Neural progenitor cell (in vitro differentiated cells): ENCODE measurements around the gene ACOT7. TPM values are rescaled to one million over a fixed set of nuclear protein-coding genes. Genes with fewer than 3 reads are reported as not detected.

Experiments
- DNase-seq: peaks from one replicate; pipeline ENCODE4 v3.0.0-alpha.2; 2016; ENCODE audit warnings: low spot score
- H2AFZ ChIP-seq: fragments of 200-600 bp; sonication (generic); replicated peaks from 2 replicates; pipeline ENCODE4 v1.6.1; 2016; ENCODE audit warnings: antibody characterized with exemption
- H3F3A ChIP-seq: fragments of 200-600 bp; sonication (generic); 2 replicates; pipeline ENCODE4 v1.6.1; 2016; ENCODE audit warnings: antibody characterized with exemption, low read depth
- H3K27ac ChIP-seq: fragments of 200-600 bp; sonication (generic); 2 replicates; pipeline ENCODE4 v1.5.1; 2016; ENCODE audit warnings: mild to moderate bottlenecking
- H3K27me3 ChIP-seq: fragments of 200-600 bp; sonication (generic); 2 replicates; pipeline ENCODE4 v1.6.1; 2016; ENCODE audit warnings: mild to moderate bottlenecking, moderate library complexity
- H3K36me3 ChIP-seq: fragments of 200-600 bp; sonication (generic); 2 replicates; pipeline ENCODE4 v1.5.1; 2016
- H3K4me1 ChIP-seq: fragments of 200-600 bp; sonication (generic); 2 replicates; pipeline ENCODE4 v1.6.1; 2016; ENCODE audit warnings: mixed run types
- H3K4me2 ChIP-seq: fragments of 200-600 bp; sonication (generic); 2 replicates; pipeline ENCODE4 v1.6.1; 2016
- H3K4me3 ChIP-seq: fragments of 200-600 bp; sonication (generic); 2 replicates; pipeline ENCODE4 v1.5.1; 2016
- H3K79me2 ChIP-seq: fragments of 200-600 bp; sonication (generic); 2 replicates; pipeline ENCODE4 v1.6.1; 2016; ENCODE audit warnings: low read depth
- H3K9ac ChIP-seq: fragments of 200-600 bp; sonication (generic); 2 replicates; pipeline ENCODE4 v1.6.1; 2016
- H3K9me3 ChIP-seq: fragments of 200-600 bp; sonication (generic); 2 replicates; pipeline ENCODE4 v1.5.1; 2016; ENCODE audit warnings: low read depth
- H4K20me1 ChIP-seq: fragments of 200-600 bp; sonication (generic); 2 replicates; pipeline ENCODE4 v1.6.1; 2016; ENCODE audit warnings: low read depth
- H3K27ac Mint-ChIP-seq: 3 replicates; pipeline ENCODE4 v1.8.0; 2021; ENCODE audit warnings: mixed read lengths
- H3K27me3 Mint-ChIP-seq: 2 replicates; pipeline ENCODE4 v1.8.0; 2022; ENCODE audit warnings: low read depth, mild to moderate bottlenecking, inconsistent platforms, moderate library complexity, mixed read lengths; ENCODE audit not compliant: insufficient read depth
- H3K36me3 Mint-ChIP-seq: 3 replicates; pipeline ENCODE4 v1.8.0; 2021; ENCODE audit warnings: mixed read lengths
- H3K4me1 Mint-ChIP-seq: 3 replicates; pipeline ENCODE4 v1.8.0; 2021; ENCODE audit warnings: mixed read lengths
- H3K4me3 Mint-ChIP-seq: 3 replicates; pipeline ENCODE4 v1.8.0; 2021; ENCODE audit warnings: mild to moderate bottlenecking, moderate library complexity, mixed read lengths
- H3K9me3 Mint-ChIP-seq: 3 replicates; pipeline ENCODE4 v1.8.0; 2020; ENCODE audit warnings: mixed read lengths
- CTCF ChIP-seq: fragments of 200-600 bp; sonication (generic); IDR thresholded peaks from 2 replicates; pipeline ENCODE4 v1.5.1; 2017; ENCODE audit warnings: antibody characterized with exemption, mild to moderate bottlenecking
- EZH2 ChIP-seq: fragments of 200-600 bp; sonication (generic); IDR thresholded peaks from 2 replicates; pipeline ENCODE4 v1.6.1; 2017; ENCODE audit warnings: antibody characterized with exemption, mild to moderate bottlenecking, moderate library complexity
- EZH2phosphoT487 ChIP-seq: fragments of 200-600 bp; sonication (generic); IDR thresholded peaks from 2 replicates; pipeline ENCODE4 v1.6.1; 2017; ENCODE audit warnings: antibody characterized with exemption
- total RNA-seq: library from RNA; depleted of rRNA; stranded (reverse); fragments of >200 nt; gene quantifications from 2 replicates; pipeline ENCODE4 v1.2.3, GENCODE V29; 2015; ENCODE audit warnings: low replicate concordance

The ACOT7 gene
- total RNA-seq, 1 donor from 2014 or later, result 19.6 TPM

- H3K27me3 Mint-ChIP-seq, result peaks cover 3% of the 10 kb centered on the region
- H3K36me3 Mint-ChIP-seq, result peaks cover 2% of the 10 kb centered on the region
- TF ChIP-seq EZH2 (no peak), CTCF (no peak), EZH2phosphoT487 (no peak)
- H3K27ac Mint-ChIP-seq, result no peak overlapping the region
- H3K9me3 Mint-ChIP-seq, result no peaks in the 10 kb centered on the region
- Histone ChIP-seq H3K4me2 (no peak overlapping the region), H3K36me3 (no peaks in the 10 kb centered on the region), H2AFZ (no peak overlapping the region), H3K4me3 (no peak overlapping the region), H4K20me1 (peaks cover 73% of the 10 kb centered on the region), H3K79me2 (peaks cover 65% of the 10 kb centered on the region), H3F3A (no peaks in the 10 kb centered on the region), H3K4me1 (peaks cover 20% of the 10 kb centered on the region), H3K27me3 (no peaks in the 10 kb centered on the region), H3K27ac (no peak overlapping the region), H3K9ac (no peak overlapping the region), H3K9me3 (no peaks in the 10 kb centered on the region)
- peaks cover 43% of the 10 kb centered on the region for H3K4me1 Mint-ChIP-seq
- DNase-seq, result no peak
- H3K4me3 Mint-ChIP-seq, result no peak overlapping the region
Measured at GRCh38 chr1:6355621-6356020, 37.9 kb downstream of the ACOT7 start.

- Histone ChIP-seq H3K9ac (no peak overlapping the region), H3K27ac (no peak overlapping the region), H2AFZ (no peak overlapping the region), H3K9me3 (no peaks in the 10 kb centered on the region), H3K79me2 (peaks cover 57% of the 10 kb centered on the region), H3K4me1 (peaks cover 12% of the 10 kb centered on the region), H3K36me3 (no peaks in the 10 kb centered on the region), H4K20me1 (peaks cover 75% of the 10 kb centered on the region), H3K4me3 (no peak overlapping the region), H3K27me3 (no peaks in the 10 kb centered on the region), H3K4me2 (no peak overlapping the region), H3F3A (no peaks in the 10 kb centered on the region)
- peak overlapping the region; percentile 20 for H3K4me3 Mint-ChIP-seq
- H3K27me3 Mint-ChIP-seq, result peaks cover 3% of the 10 kb centered on the region
- H3K4me1 Mint-ChIP-seq, result peaks cover 37% of the 10 kb centered on the region
- H3K9me3 Mint-ChIP-seq, result no peaks in the 10 kb centered on the region
- peaks cover 2% of the 10 kb centered on the region for H3K36me3 Mint-ChIP-seq
- DNase-seq, result no peak
- peak overlapping the region; percentile 48 for H3K27ac Mint-ChIP-seq
- TF ChIP-seq EZH2, result no peak
- no peak for TF ChIP-seq EZH2phosphoT487
- TF ChIP-seq CTCF, result no peak
Measured at GRCh38 chr1:6354659-6355317, 38.8 kb downstream of the ACOT7 start.

GRCh38 chr1:6353955-6354658 is 39.5 kb downstream of the ACOT7 start:
- DNase-seq, result no peak
- no peaks in the 10 kb centered on the region for H3K9me3 Mint-ChIP-seq
- Histone ChIP-seq H3F3A (no peaks in the 10 kb centered on the region), H3K4me2 (no peak overlapping the region), H3K79me2 (peaks cover 52% of the 10 kb centered on the region), H3K27ac (no peak overlapping the region), H3K9ac (no peak overlapping the region), H3K27me3 (no peaks in the 10 kb centered on the region), H2AFZ (no peak overlapping the region), H3K4me3 (no peak overlapping the region), H3K9me3 (no peaks in the 10 kb centered on the region), H4K20me1 (peaks cover 71% of the 10 kb centered on the region), H3K36me3 (no peaks in the 10 kb centered on the region), H3K4me1 (peaks cover 5% of the 10 kb centered on the region)
- no peak overlapping the region for H3K27ac Mint-ChIP-seq
- H3K27me3 Mint-ChIP-seq, result peaks cover 3% of the 10 kb centered on the region
- H3K4me3 Mint-ChIP-seq, result no peak overlapping the region
- TF ChIP-seq EZH2, result no peak
- no peak for TF ChIP-seq EZH2phosphoT487
- no peak for TF ChIP-seq CTCF
- H3K36me3 Mint-ChIP-seq, result peaks cover 2% of the 10 kb centered on the region
- peaks cover 34% of the 10 kb centered on the region for H3K4me1 Mint-ChIP-seq
